HG03097 (cell line): ENCODE data around the gene DAZAP1.

Source experiments
- ATAC-seq: cut with Tn5 transposase; IDR thresholded peaks from one replicate; pipeline ENCODE4 v1.9.1; 2021; ENCODE audit not compliant: unreplicated experiment, low FRiP score

The DAZAP1 gene

GRCh38 chr19:1407528-1408299, at the start of gene DAZAP1:
Gene DAZAP1 (plus strand): TSS chr19:1407586. CDS start chr19:1407774, 188 bp downstream.
- peak; percentile 22 for ATAC-seq

- no peak for ATAC-seq
Observed at GRCh38 chr19:1360126-1360817, 47.1 kb upstream of the DAZAP1 start.

GRCh38 chr19:1360818-1361461, 46.4 kb upstream of the DAZAP1 start:
- no peak for ATAC-seq

GRCh38 chr19:1361601-1362386, 45.6 kb upstream of the DAZAP1 start:
- ATAC-seq: no peak

GRCh38 chr19:1362387-1363257, 44.8 kb upstream of the DAZAP1 start:
- no peak for ATAC-seq

- ATAC-seq: no peak
Observed at GRCh38 chr19:1363599-1363998, 43.8 kb upstream of the DAZAP1 start.

- no peak for ATAC-seq
Observed at GRCh38 chr19:1364070-1364704, 43.2 kb upstream of the DAZAP1 start.

GRCh38 chr19:1365319-1366269, 41.8 kb upstream of the DAZAP1 start:
- ATAC-seq: no peak

- no peak for ATAC-seq
Observed at GRCh38 chr19:1366296-1366695, 41.1 kb upstream of the DAZAP1 start.

- ATAC-seq: no peak
Observed at GRCh38 chr19:1366899-1367870, 40.2 kb upstream of the DAZAP1 start.

- ATAC-seq: no peak
Observed at GRCh38 chr19:1369214-1369805, 38.1 kb upstream of the DAZAP1 start.

GRCh38 chr19:1370579-1371361, 36.6 kb upstream of the DAZAP1 start:
- no peak for ATAC-seq

GRCh38 chr19:1373042-1373533, 34.3 kb upstream of the DAZAP1 start:
- ATAC-seq: no peak

GRCh38 chr19:1373534-1374249, 33.7 kb upstream of the DAZAP1 start:
- ATAC-seq: no peak

GRCh38 chr19:1374250-1374577, 33.2 kb upstream of the DAZAP1 start:
- ATAC-seq: no peak
